Effector CD8-positive, alpha-beta T cell (primary cell): ENCODE measurements around the gene NMS.
"Not testable (repeated sequence)": the region's sequence is repeated elsewhere in the genome, so short reads cannot be mapped to it uniquely, and the experiment has no call there.

Source experiments
- DNase-seq: peaks from one replicate; lab custom pipeline; 2025; lab: John Stamatoyannopoulos, UW
- total RNA-seq, 4 experiments: gene quantifications; one replicate each; lab custom pipeline; 2026; lab: John Stamatoyannopoulos, UW

Gene NMS
- 0 reads per million in 4 experiments for total RNA-seq

- DNase-seq, result no peak
These were observed at the start of gene NMS for GRCh38 chr2:100470182-100470581. TSS of gene NMS (plus strand) at chr2:100470482. CDS start at chr2:100470489, 7 bp downstream.

- no peak for DNase-seq
These were observed 47.8 kb upstream of the NMS start for GRCh38 chr2:100422320-100423055.

- DNase-seq, result no peak
These were observed 46.7 kb upstream of the NMS start for GRCh38 chr2:100423631-100424030.

GRCh38 chr2:100424277-100424875, 45.9 kb upstream of the NMS start:
- DNase-seq, result no peak

- DNase-seq, result no peak
These were observed 45.2 kb upstream of the NMS start for GRCh38 chr2:100425107-100425506.

- no peak for DNase-seq
These were observed 44.5 kb upstream of the NMS start for GRCh38 chr2:100425573-100426383.

- DNase-seq, result no peak
These were observed 43.9 kb upstream of the NMS start for GRCh38 chr2:100426384-100426720.

- no peak for DNase-seq
These were observed 43.2 kb upstream of the NMS start for GRCh38 chr2:100427111-100427510.

- DNase-seq, result peak; percentile 23
These were observed 42.5 kb upstream of the NMS start for GRCh38 chr2:100427627-100428258.

GRCh38 chr2:100429726-100430125, 40.6 kb upstream of the NMS start:
- no peak for DNase-seq

- no peak for DNase-seq
These were observed 32.5 kb upstream of the NMS start for GRCh38 chr2:100437751-100438150.

- DNase-seq, result no peak
These were observed 23.6 kb upstream of the NMS start for GRCh38 chr2:100446696-100447095.

GRCh38 chr2:100451092-100451491, 19.2 kb upstream of the NMS start:
- no peak for DNase-seq

GRCh38 chr2:100451734-100452133, 18.5 kb upstream of the NMS start:
- DNase-seq, result no peak

GRCh38 chr2:100453853-100454252, 16.4 kb upstream of the NMS start:
- DNase-seq, result no peak

- DNase-seq, result not testable (repeated sequence)
These were observed 13.9 kb upstream of the NMS start for GRCh38 chr2:100456357-100456756.

- no peak for DNase-seq
These were observed 9.3 kb upstream of the NMS start for GRCh38 chr2:100460904-100461530.

- DNase-seq, result no peak
These were observed 724 bp downstream of the NMS start for GRCh38 chr2:100470898-100471514.

- DNase-seq, result no peak
These were observed 6.3 kb downstream of the NMS start for GRCh38 chr2:100476606-100477005.

GRCh38 chr2:100482741-100483140, 12.5 kb downstream of the NMS start:
- no peak for DNase-seq

GRCh38 chr2:100483895-100484294, 13.6 kb downstream of the NMS start:
- DNase-seq, result no peak
